Heart left ventricle (tissue), 16 donors: ENCODE results near the gene SND1. TPM values are rescaled to one million over a fixed set of nuclear protein-coding genes. Genes with fewer than 3 reads are reported as not detected.

ENCODE experiments used
- ATAC-seq, 4 donors: fragments of 200-7000 bp; cut with Tn5 transposase; one replicate each; pipeline ENCODE4 v1.9.1; 2020 to 2022; ENCODE audit warnings: moderate library complexity in 4 of 4, mild to moderate bottlenecking in 3 of 4, moderate number of reproducible peaks in 1 of 4
- DNase-seq, 5 donors: peaks; one replicate each; pipeline ENCODE4 v3.0.0-alpha.2; 2020
- H3K27ac ChIP-seq, 12 donors: fragments of 200-600 bp; sonication (generic) in 4 of 12; one replicate each; pipeline versions ENCODE4 v1.5.0 to v1.8.0; 2016 to 2022; ENCODE audit warnings: mild to moderate bottlenecking in 2 of 12
- H3K27me3 ChIP-seq, 9 donors: fragments of 200-600 bp; sonication (generic) in 2 of 9; one replicate each; pipeline versions ENCODE4 v1.5.1 to v1.8.0; 2016 to 2022; ENCODE audit warnings: mild to moderate bottlenecking in 3 of 9
- H3K36me3 ChIP-seq, 9 donors: fragments of 200-600 bp; sonication (generic) in 2 of 9; one replicate each; pipeline versions ENCODE4 v1.5.0 to v1.8.0; 2018 to 2022; ENCODE audit warnings: mild to moderate bottlenecking in 2 of 9
- H3K4me1 ChIP-seq, 12 donors: fragments of 200-600 bp; sonication (generic) in 4 of 12; one replicate each; pipeline versions ENCODE4 v1.5.0 to v1.8.0; 2016 to 2022; ENCODE audit warnings: mild to moderate bottlenecking in 3 of 12
- H3K4me3 ChIP-seq, 12 donors: fragments of 200-600 bp; sonication (generic) in 4 of 12; one replicate each; pipeline versions ENCODE4 v1.5.0 to v1.8.0; 2017 to 2022; ENCODE audit warnings: mild to moderate bottlenecking in 9 of 12, moderate library complexity in 4 of 12
- H3K9me3 ChIP-seq, 12 donors: fragments of 200-600 bp; sonication (generic) in 4 of 12; one replicate each; pipeline versions ENCODE4 v1.5.0 to v1.8.0; 2016 to 2022; ENCODE audit warnings: mild to moderate bottlenecking in 1 of 12
- POLR2A ChIP-seq, 2 donors: fragments of 450-650 bp; IDR thresholded peaks; one replicate each; pipeline ENCODE4 v1.6.1; 2017; ENCODE audit warnings: antibody characterized with exemption in 2 of 2, mild to moderate bottlenecking in 2 of 2, moderate library complexity in 2 of 2
- WGBS, 4 donors: extraction: QIAGEN DNeasy Blood & Tissue Kit in 2 of 4; methylation state at CpG; one replicate each; pipeline versions ENCODE4 v1.1.5 to v1.1.7; 2013 to 2018; 5-methylcytosine and 5-hydroxymethylcytosine counted together
- intact Hi-C, 10 donors: fragments of 100-400 bp; cut with DNase I; formaldehyde crosslinking; loops; one replicate each; pipeline versions ENCODE4 v1.11.1 to v1.14.2; 2022
- polyA plus RNA-seq, 2 donors: library from polyadenylated mRNA; stranded (reverse); fragments of 200-250 nt; gene quantifications; one replicate each; pipeline ENCODE4 v1.2.3, GENCODE V29; 2013
- total RNA-seq, 9 donors: library from RNA; depleted of rRNA in 2 of 9; stranded (reverse); fragments of >200 nt in 2 of 9; fragmentation: NEBNext Ultra II Directional in 3 of 9; extraction: Animal tissue kit (Norgen Biotek cat#: 25700) in 3 of 9; gene quantifications; one replicate each; pipeline versions ENCODE4 v1.1.0 to v1.2.4, GENCODE V29; 2016 to 2023
- TF ChIP-seq, protein P1 (sequence below), 12 donors: fragments of 200-600 bp; sonication (generic) in 4 of 12; IDR thresholded peaks; one replicate each; pipeline versions ENCODE4 v1.5.0 to v1.8.0; 2018 to 2022; ENCODE audit warnings: antibody characterized with exemption in 12 of 12, mild to moderate bottlenecking in 5 of 12
- donor health status: ischemic (EF 13 %, LVEDD 7.1; RV severe dilation, severe dysfunction).
- donor health status: healthy with polysubstance abuse.
- donor health status: DM: no; HTN: yes; CAD: no.
- donor health status: DM: no; HTN: no; CAD: no.
- donor health status: ischemic (EF 25% LVEDD 6.9; RV normal size, moderate dysfunction).
- donor health status: ischemic (EF 25% LVEDD 5.7; RV mildly dilated, moderate dysfunction).
- donor health status: healthy.
- donor health status: DM: yes; HTN: yes; CAD: no.
- donor health status: ischemic (EF 35%, LVEDD 5.7; RV mildly dilated, moderate dysfunction).
- donor health status: nonischemic (EF 11% LVEDD 7.7; RV severe dilation, severe dysfunction).
- donor health status: DM: yes; HTN: yes; CAD: no.
- donor health status: PGD.
- donor health status: ischemic (EF 29% LVEDD 5.4; RV normal size, mild dysfunction).
- donor health status: nonischemic (EF 23%, LVEDD 6.1; RV moderate dilation, normal function).

SND1 gene
- total and polyA plus RNA-seq, 11 donors = 45.6 to 115 (median 76.3) TPM

DNA sequence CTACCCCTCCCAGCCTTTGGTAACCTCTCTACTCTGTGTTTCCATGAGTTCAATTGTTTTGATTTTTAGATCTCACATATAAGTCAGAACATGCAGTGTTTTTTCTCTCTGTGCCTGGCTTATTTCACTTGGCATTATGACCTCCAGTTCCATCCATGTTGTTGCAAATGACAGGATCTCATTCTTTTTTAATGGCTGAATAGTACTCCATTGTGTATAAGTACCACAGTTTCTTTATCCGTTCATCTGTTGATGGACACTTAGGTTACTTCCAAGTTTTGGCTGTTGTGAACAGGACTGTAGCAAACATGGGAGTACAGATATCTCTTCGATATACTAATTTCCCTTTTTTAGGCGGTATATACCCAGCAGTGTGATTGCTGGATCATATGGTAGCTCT, 237.7 kb downstream of the SND1 start:
- DNase-seq (no peak), ATAC-seq (no peak)
- no peaks in the 10 kb centered on the region for H3K9me3 ChIP-seq
- peaks cover 0 to 49% (median 15%) of the 10 kb centered on the region in 12 donors for H3K4me1 ChIP-seq
- peaks cover 0 to 20% (median 5%) of the 10 kb centered on the region in 9 donors for H3K36me3 ChIP-seq
- no peak overlapping the region for H3K4me3 ChIP-seq
- H3K27ac ChIP-seq = no peak overlapping the region
- TF ChIP-seq, protein P1, sequence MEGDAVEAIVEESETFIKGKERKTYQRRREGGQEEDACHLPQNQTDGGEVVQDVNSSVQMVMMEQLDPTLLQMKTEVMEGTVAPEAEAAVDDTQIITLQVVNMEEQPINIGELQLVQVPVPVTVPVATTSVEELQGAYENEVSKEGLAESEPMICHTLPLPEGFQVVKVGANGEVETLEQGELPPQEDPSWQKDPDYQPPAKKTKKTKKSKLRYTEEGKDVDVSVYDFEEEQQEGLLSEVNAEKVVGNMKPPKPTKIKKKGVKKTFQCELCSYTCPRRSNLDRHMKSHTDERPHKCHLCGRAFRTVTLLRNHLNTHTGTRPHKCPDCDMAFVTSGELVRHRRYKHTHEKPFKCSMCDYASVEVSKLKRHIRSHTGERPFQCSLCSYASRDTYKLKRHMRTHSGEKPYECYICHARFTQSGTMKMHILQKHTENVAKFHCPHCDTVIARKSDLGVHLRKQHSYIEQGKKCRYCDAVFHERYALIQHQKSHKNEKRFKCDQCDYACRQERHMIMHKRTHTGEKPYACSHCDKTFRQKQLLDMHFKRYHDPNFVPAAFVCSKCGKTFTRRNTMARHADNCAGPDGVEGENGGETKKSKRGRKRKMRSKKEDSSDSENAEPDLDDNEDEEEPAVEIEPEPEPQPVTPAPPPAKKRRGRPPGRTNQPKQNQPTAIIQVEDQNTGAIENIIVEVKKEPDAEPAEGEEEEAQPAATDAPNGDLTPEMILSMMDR (IDR thresholded peaks at IDR 0.05) = no peak
- no peak for TF ChIP-seq POLR2A (IDR thresholded peaks at IDR 0.05)
- intact Hi-C loops = no loop called here
- WGBS, 4 donors = 93 to 97% (median 93%) methylated on average over 3 of the region's 3 CpGs
- H3K27me3 ChIP-seq = no peaks in the 10 kb centered on the region

DNA sequence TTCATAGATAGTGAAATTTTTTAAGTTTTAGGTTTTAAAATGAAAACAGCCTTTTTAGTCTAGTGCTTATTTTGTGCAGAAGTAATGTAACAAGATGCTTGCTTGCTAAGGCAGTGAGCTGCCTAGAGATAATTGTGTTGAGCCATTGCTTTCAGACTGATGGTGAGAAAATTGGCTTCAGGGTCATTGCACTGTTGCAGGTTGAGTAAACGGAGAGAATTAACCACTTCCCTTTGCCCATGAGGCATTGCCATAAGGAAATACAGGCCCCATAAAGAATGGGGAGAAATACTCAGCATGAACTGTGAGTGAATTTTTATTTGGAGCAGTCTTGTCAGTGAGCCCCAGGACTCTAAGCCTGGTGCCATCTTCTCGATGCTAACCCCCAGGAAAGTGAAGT, 238.7 kb downstream of the SND1 start:
- WGBS, 4 donors = 92 to 97% (median 94%) methylated on average over 2 of the region's 2 CpGs
- Histone ChIP-seq H3K36me3 (peaks cover 0 to 20% (median 5%) of the 10 kb centered on the region in 9 donors), H3K27ac (no peak overlapping the region), H3K27me3 (no peaks in the 10 kb centered on the region), H3K4me1 (peaks cover 0 to 47% (median 9%) of the 10 kb centered on the region in 12 donors), H3K9me3 (no peaks in the 10 kb centered on the region), H3K4me3 (no peak overlapping the region)
- intact Hi-C loops = no loop called here
- DNase-seq = no peak
- no peak for ATAC-seq
- TF ChIP-seq, protein P1 (IDR thresholded peaks at IDR 0.05) = no peak

DNA sequence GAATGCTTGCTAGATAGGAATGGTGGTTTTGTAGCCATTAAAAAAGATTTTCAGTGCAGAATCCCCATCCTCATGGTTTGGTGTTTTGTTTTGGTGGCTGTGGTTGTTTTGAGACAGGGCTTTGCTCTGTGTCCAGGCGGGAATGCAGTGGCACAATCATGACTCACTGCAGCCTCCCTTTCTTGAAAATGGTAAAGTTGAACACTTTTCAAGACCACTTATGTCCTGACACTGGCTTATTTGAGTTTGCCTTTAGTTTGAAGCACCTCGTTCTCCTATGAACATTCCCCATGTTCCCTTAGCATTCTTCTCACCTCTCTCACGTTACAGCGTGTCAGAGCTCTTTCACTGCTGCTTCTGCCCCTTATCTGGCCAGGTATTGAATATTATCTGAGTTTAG, 239.2 kb downstream of the SND1 start:
- no peaks in the 10 kb centered on the region for H3K27me3 ChIP-seq
- intact Hi-C loops = no loop called here
- DNase-seq (no peak), ATAC-seq (no peak)
- no peak overlapping the region for H3K4me3 ChIP-seq
- H3K4me1 ChIP-seq = peaks cover 0 to 43% (median 7%) of the 10 kb centered on the region in 12 donors
- peaks cover 0 to 20% (median 5%) of the 10 kb centered on the region in 9 donors for H3K36me3 ChIP-seq
- no peak overlapping the region for H3K27ac ChIP-seq
- 93 to 97% (median 95%) methylated on average over 4 of the region's 4 CpGs for WGBS, 4 donors
- TF ChIP-seq, protein P1 (IDR thresholded peaks at IDR 0.05) = no peak
- no peak for TF ChIP-seq POLR2A (IDR thresholded peaks at IDR 0.05)
- H3K9me3 ChIP-seq = no peaks in the 10 kb centered on the region

DNA sequence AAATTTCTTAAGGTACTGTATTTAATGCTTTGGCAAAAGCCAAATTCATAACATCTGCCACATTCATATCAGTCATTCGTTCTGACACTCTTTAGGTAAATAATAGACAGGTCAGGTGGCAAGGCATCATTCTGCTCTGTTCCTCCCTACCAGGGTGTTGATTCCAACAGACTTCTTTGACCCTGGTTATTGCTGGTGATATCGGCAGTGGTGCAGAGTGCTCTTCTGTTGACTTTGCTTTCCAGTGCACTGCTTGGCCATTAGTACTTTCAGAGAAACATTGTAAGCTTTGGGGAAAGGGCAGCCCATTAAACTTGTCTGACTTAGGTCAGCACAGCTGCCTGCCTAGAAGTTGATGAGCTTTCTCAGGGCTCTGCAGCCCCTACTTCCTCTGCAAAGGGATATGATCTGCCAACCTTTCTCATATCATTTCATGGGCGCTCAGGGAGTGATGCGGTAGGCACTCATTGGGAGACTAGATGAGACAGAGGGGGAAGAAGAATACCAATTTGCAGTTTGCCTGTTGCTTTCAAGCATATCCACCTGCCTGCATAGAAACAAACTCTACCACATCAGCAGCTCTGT, 240.0 kb downstream of the SND1 start:
- Histone ChIP-seq H3K27me3 (no peaks in the 10 kb centered on the region), H3K36me3 (peaks cover 0 to 20% (median 5%) of the 10 kb centered on the region in 9 donors), H3K4me1 (peaks cover 0 to 40% (median 8%) of the 10 kb centered on the region in 12 donors), H3K4me3 (no peak overlapping the region), H3K27ac (no peak overlapping the region), H3K9me3 (no peaks in the 10 kb centered on the region)
- TF ChIP-seq POLR2A (IDR thresholded peaks at IDR 0.05) = no peak
- ATAC-seq (no peak), DNase-seq (no peak)
- intact Hi-C loops = no loop called here
- WGBS, 4 donors = 87 to 93% (median 91%) methylated on average over 4 of the region's 4 CpGs
